OCI-LY1 (cell line): ENCODE measurements around the gene CEP95.

Experiments
- H2AFZ ChIP-seq: fragments of 200-600 bp; sonication (generic), shearing (Covaris generic); 2 replicates; pipeline ENCODE4 v1.6.0; 2014; ENCODE audit warnings: antibody characterized with exemption, mild to moderate bottlenecking, low read length
- H3F3A ChIP-seq: fragments of 200-600 bp; sonication (generic), shearing (Covaris generic); 2 replicates; pipeline ENCODE4 v1.6.0; 2014; ENCODE audit warnings: mild to moderate bottlenecking, antibody characterized with exemption, low read length, moderate library complexity; ENCODE audit not compliant: insufficient read depth
- H3K27ac ChIP-seq: fragments of 200-600 bp; sonication (generic); 2 replicates; pipeline ENCODE4 v1.5.1; 2014; ENCODE audit warnings: low read length, mixed run types, mild to moderate bottlenecking, low read depth; ENCODE audit not compliant: poor library complexity, severe bottlenecking
- H3K27me3 ChIP-seq: fragments of 200-600 bp; sonication (generic); 2 replicates; pipeline ENCODE4 v1.6.0; 2014; ENCODE audit warnings: antibody characterized with exemption, mild to moderate bottlenecking, low read length, moderate library complexity; ENCODE audit not compliant: insufficient read depth
- H3K36me3 ChIP-seq: fragments of 200-600 bp; sonication (generic); 2 replicates; pipeline ENCODE4 v1.6.1; 2014; ENCODE audit warnings: mild to moderate bottlenecking, antibody characterized with exemption, low read length, moderate library complexity, mixed read lengths; ENCODE audit not compliant: insufficient read depth
- H3K4me1 ChIP-seq: fragments of 200-600 bp; sonication (generic); 2 replicates; pipeline ENCODE4 v1.5.1; 2014; ENCODE audit warnings: mild to moderate bottlenecking, low read length, moderate library complexity; ENCODE audit not compliant: insufficient read depth, severe bottlenecking
- H3K4me2 ChIP-seq: fragments of 200-600 bp; sonication (generic), shearing (Covaris generic); 2 replicates; pipeline ENCODE4 v1.6.1; 2014; ENCODE audit warnings: low read length
- H3K4me3 ChIP-seq: fragments of 200-600 bp; sonication (generic); 2 replicates; pipeline ENCODE4 v1.5.1; 2014; ENCODE audit warnings: low read length, low read depth, mild to moderate bottlenecking, mixed read lengths; ENCODE audit not compliant: poor library complexity, severe bottlenecking
- H3K79me2 ChIP-seq: fragments of 200-600 bp; shearing (Covaris generic); 2 replicates; pipeline ENCODE4 v1.6.1; 2016; ENCODE audit warnings: mixed run types, low read length, mixed read lengths; ENCODE audit not compliant: insufficient read depth
- H3K9ac ChIP-seq: fragments of 200-600 bp; sonication (generic), shearing (Covaris generic); 2 replicates; pipeline ENCODE4 v1.6.1; 2014; ENCODE audit warnings: mild to moderate bottlenecking, low read length, mixed read lengths
- H3K9me2 ChIP-seq: fragments of 200-600 bp; sonication (generic), shearing (Covaris generic); 2 replicates; pipeline ENCODE4 v1.6.1; 2014; ENCODE audit warnings: low read depth, mild to moderate bottlenecking, low read length, mixed read lengths
- H3K9me3 ChIP-seq: fragments of 200-600 bp; shearing (Covaris generic); 2 replicates; pipeline ENCODE4 v1.6.1; 2014; ENCODE audit warnings: low read length, mixed read lengths
- H4K20me1 ChIP-seq: fragments of 200-600 bp; sonication (generic), shearing (Covaris generic); 2 replicates; pipeline ENCODE4 v1.6.0; 2016; ENCODE audit warnings: mild to moderate bottlenecking, low read length; ENCODE audit not compliant: insufficient read depth
- EZH2 ChIP-seq: fragments of 200-600 bp; sonication (generic), shearing (Covaris generic); IDR thresholded peaks from 2 replicates; pipeline ENCODE4 v1.8.0; 2017; ENCODE audit warnings: borderline replicate concordance, mixed run types, mild to moderate bottlenecking, antibody characterized with exemption, low read length, moderate library complexity, mixed read lengths

Gene CEP95

GRCh38 chr17:64585146-64585545, 78.4 kb downstream of the CEP95 start:
- Histone ChIP-seq H2AFZ (no peak overlapping the region), H3K4me1 (no peaks in the 10 kb centered on the region), H3K9ac (no peak overlapping the region), H3F3A (no peaks in the 10 kb centered on the region), H3K27ac (no peak overlapping the region), H3K4me3 (no peak overlapping the region), H3K27me3 (no peaks in the 10 kb centered on the region), H3K79me2 (no peaks in the 10 kb centered on the region), H3K4me2 (no peak overlapping the region), H4K20me1 (no peaks in the 10 kb centered on the region), H3K9me2 (no peaks in the 10 kb centered on the region), H3K9me3 (no peaks in the 10 kb centered on the region), H3K36me3 (peaks cover 23% of the 10 kb centered on the region; the same call in 1 of the 2 replicates)
- no peak for TF ChIP-seq EZH2
